Astrocyte (in vitro differentiated cells and primary cell): ENCODE results near the gene RPS3.

Experiments used
- CTCF ChIP-seq: IDR thresholded peaks from 2 replicates; pipeline ENCODE4 v1.5.1; 2011; ENCODE audit warnings: low read depth, mild to moderate bottlenecking, inconsistent platforms, low read length, moderate library complexity; ENCODE audit not compliant: insufficient read depth
- EZH2 ChIP-seq: IDR thresholded peaks from 2 replicates; pipeline ENCODE4 v1.6.1; 2012; ENCODE audit warnings: mild to moderate bottlenecking, low read length, inconsistent platforms; ENCODE audit not compliant: insufficient read depth

- no peak for TF ChIP-seq CTCF
- TF ChIP-seq EZH2 = no peak
Observed at GRCh38 chr11:75373201-75373600, 26.1 kb upstream of the RPS3 start.
